GM15510 (cell line): ENCODE measurements around the gene FLVCR1.

Experiments
- POLR2A ChIP-seq: IDR thresholded peaks from 3 replicates; pipeline ENCODE4 v1.6.1; 2011; ENCODE audit warnings: borderline replicate concordance; ENCODE audit not compliant: insufficient read length; ENCODE audit errors: extremely low read depth

The FLVCR1 gene

GRCh38 chr1:212937034-212937433, 79.0 kb downstream of the FLVCR1 start:
- TF ChIP-seq POLR2A: no peak

GRCh38 chr1:212938846-212939245, 80.8 kb downstream of the FLVCR1 start:
- TF ChIP-seq POLR2A: no peak

DNA sequence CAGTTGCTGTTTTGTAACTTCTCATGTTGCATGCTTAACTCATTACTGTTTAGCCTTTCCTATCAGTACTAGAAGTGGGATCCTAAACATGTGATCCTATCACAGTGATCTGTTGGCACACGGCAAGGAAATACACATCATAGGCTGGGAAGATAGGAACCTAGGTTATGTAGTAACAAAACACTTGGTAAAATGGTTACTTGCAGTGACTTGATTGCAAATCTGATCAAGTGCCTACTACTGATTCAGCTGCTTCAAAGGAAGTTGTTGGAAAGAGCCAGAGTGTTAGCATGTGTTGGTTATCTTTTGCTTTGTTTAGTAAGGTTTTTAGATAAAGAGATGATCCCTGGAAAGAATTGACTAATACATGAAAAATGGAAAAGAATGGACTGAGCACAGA, 83.4 kb downstream of the FLVCR1 start:
- no peak for TF ChIP-seq POLR2A

DNA sequence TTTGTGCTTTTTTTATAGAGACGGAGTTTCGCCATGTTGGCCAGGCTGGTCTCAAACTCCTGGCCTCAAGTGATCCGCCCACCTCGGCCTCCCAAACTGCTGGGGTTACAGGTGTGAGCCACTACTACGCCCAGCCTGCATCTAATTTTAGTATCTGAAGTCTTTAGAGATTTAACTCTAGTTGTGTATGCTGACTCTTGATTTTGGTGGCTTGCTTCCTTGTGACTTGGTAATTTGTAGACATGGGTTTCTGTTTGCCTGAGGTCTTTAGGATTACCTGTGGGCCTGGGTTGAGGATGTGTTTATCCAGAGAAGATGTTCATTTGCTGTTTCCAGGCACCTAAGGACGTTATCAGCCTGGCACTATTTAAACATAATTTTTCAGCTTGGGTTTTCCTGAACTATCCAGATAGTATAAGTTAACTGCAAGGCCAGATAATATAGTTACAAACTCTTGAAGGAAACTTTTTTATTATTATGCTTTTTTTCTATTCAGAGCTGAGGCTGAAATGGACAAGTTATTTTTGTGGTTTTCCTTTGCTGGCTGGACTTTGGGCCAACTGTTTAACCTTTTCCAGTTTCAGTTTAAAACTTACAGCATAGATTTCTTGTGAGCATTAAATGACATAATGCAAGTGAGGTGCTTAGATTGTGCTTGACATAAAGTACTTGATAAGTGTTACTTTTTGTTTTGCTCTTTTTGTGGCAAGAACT, 84.8 kb downstream of the FLVCR1 start:
- TF ChIP-seq POLR2A: no peak

- no peak for TF ChIP-seq POLR2A
Measured at GRCh38 chr1:212943393-212943710, 85.3 kb downstream of the FLVCR1 start.

DNA sequence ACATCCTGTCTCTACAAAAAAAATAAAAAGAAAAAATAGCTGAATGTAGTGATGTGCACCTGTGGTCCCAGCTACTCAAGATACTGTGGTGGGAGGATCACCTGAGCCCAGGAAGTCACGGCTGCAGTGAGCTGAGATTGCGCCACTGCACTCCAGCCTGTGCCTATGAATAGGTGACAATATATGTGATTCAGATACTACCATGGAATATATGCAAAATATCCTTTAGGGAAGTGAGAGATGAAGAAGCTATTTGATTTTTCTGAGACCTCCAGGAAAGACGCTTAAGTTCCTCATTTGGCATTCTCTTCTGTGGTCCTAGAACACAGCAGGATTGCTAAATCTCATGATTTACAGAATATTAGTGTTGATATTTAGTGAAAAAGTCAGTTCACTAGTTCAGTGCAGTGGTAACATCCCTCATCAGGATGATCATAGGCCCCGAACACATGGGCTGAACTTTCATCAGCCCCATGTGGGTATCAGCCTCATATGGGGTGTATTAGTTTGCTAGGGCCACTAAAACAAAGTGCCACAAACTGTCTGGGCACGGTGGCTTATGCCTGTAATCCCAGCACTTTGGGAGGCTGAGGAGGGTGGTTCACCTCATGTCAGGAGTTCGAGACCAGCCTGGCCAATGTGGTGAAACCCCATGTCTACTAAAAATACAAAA, 86.3 kb downstream of the FLVCR1 start:
- TF ChIP-seq POLR2A: no peak

DNA sequence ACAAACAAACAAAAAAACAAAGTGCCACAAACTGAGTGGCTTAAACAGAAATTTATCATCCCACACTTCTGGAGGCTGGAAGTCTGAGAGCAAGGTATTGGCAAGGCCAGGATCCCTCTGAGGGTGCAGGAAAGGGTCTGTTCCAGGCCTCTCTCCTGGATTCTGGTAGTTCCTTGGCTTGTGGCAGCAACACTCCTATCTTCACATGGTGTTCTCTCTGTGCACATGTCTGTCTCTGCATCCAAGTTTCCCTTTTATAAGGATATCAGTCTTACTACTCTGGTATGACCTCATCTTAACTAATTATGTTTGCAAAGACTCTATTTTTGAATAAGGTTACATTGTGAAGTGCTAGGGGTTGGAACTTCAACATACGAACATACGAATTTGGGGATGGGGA, 87.0 kb downstream of the FLVCR1 start:
- no peak for TF ChIP-seq POLR2A

- TF ChIP-seq POLR2A: no peak
Measured at GRCh38 chr1:212945463-212946160, 87.5 kb downstream of the FLVCR1 start.

DNA sequence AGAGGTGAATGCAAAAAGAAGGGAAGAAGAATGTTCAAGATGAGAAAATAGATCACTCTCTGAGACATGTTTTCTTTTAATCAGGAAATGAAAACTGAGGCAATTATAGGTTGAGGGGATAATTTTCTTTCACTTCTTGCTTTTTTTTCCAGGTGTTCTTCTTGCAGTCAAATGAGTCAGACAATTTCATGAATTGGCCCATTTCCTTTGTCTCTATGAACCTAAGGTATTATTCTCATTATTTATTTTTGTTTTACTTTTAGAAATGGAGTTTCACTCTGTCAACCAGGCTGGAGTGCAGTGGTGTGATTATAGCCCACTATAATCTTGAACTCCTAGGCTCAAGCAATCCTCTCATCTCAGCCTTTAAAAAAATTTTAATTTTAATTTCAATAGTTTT, 88.8 kb downstream of the FLVCR1 start:
- no peak for TF ChIP-seq POLR2A
